Sigmoid colon (tissue), 4 donors: ENCODE data around the gene ATRNL1.

Source experiments
- CTCF ChIP-seq, 4 experiments: fragments of 450-650 bp in 3 of 4; fragments of 200-600 bp in 1 of 4; IDR thresholded peaks; one replicate each; pipeline ENCODE4 v1.5.1; 2016 to 2019; ENCODE audit warnings: antibody characterized with exemption in 4 of 4, mild to moderate bottlenecking in 3 of 4, moderate library complexity in 2 of 4
- EP300 ChIP-seq, 4 donors: sonication (generic); formaldehyde crosslinking; IDR thresholded peaks; one replicate each; pipeline ENCODE4 v1.6.1; 2017; ENCODE audit warnings: antibody characterized with exemption in 4 of 4

- TF ChIP-seq CTCF (IDR thresholded peaks at IDR 0.05) = no peak
- no peak for TF ChIP-seq EP300 (IDR thresholded peaks at IDR 0.05)
Measured at GRCh38 chr10:115483294-115483693, 390.1 kb downstream of the ATRNL1 start.
